EH (cell line): Measurements from ENCODE around the gene POLR2J.
"Not testable (repeated sequence)": the region's sequence is repeated elsewhere in the genome, so short reads cannot be mapped to it uniquely, and the experiment has no call there.

Experiments used
- DNase-seq: peaks from one replicate; pipeline ENCODE4 v3.0.0-alpha.2; 2015; ENCODE audit warnings: low read depth

The POLR2J gene

GRCh38 chr7:102494473-102495149 lies 15.9 kb upstream of the POLR2J start:
- not testable (repeated sequence) for DNase-seq

GRCh38 chr7:102494026-102494425 lies 15.3 kb upstream of the POLR2J start:
- DNase-seq = not testable (repeated sequence)

DNA sequence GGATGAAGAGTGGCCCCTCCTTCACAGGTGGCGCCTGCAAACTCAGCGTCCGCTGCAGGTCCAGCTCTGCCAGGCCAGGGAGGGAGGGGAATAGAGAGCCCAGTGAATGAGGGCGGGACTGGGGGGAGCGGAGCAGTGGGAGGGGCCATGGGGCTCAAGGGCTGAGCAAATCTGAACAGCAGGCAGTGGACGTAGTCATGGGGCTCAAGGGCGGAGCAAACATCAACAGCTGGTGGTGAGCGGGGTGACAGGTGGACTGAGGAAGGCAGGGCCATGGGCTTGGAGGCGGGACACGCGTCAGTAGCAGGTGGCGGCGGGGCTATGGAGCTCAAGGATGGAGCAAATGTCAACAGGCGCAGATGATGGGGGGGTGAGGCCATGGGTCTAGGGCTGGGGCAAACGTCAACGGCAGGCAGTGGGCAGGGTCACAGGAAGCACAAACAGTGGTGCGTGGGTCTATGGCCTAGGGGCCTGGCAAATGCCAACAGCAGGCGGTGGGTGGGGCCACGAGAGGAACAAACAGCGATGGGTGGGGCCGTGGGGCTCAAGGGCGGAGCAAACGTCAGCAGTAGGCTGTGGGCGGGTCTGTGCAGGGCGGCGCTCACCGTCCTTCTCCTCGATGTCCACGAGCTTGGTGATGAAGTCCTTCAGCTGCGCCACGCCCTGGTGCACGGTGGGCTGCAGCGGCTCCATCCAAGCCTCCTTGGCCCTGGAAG lies 14.7 kb upstream of the POLR2J start:
- not testable (repeated sequence) for DNase-seq

DNA sequence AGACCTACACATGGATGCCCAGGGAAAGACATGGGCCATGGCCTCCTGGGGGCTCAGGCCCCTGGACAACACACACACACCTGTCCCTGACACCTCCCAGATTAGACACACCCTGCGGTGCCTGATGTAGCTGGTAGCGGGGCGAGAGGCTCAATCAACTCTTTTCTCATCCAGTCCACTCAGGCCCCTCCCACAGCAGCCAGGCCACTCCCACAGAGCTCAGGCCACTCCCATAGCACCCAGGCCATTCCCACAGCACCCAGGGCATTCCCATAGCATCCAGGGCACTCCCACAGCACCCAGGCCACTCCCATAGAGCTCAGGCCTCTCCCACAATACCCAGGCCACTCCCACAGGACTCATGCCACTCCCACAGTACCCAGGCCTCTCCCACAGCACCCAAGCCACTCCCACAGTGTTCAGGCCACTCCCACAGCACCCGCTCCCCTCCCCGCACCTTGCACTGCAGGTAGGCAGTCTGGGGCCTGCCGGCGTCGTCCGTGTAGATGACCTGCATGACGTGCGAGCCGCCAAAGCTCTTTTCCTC lies 11.9 kb upstream of the POLR2J start:
- not testable (repeated sequence) for DNase-seq

- not testable (repeated sequence) for DNase-seq
Measured at GRCh38 chr7:102484317-102484716, 5.6 kb upstream of the POLR2J start.

GRCh38 chr7:102481962-102482361 lies 3.2 kb upstream of the POLR2J start:
- not testable (repeated sequence) for DNase-seq

GRCh38 chr7:102479982-102480637 lies 1.4 kb upstream of the POLR2J start:
- not testable (repeated sequence) for DNase-seq

- DNase-seq = not testable (repeated sequence)
Measured at GRCh38 chr7:102479209-102479584, 475 bp upstream of the POLR2J start.

DNA sequence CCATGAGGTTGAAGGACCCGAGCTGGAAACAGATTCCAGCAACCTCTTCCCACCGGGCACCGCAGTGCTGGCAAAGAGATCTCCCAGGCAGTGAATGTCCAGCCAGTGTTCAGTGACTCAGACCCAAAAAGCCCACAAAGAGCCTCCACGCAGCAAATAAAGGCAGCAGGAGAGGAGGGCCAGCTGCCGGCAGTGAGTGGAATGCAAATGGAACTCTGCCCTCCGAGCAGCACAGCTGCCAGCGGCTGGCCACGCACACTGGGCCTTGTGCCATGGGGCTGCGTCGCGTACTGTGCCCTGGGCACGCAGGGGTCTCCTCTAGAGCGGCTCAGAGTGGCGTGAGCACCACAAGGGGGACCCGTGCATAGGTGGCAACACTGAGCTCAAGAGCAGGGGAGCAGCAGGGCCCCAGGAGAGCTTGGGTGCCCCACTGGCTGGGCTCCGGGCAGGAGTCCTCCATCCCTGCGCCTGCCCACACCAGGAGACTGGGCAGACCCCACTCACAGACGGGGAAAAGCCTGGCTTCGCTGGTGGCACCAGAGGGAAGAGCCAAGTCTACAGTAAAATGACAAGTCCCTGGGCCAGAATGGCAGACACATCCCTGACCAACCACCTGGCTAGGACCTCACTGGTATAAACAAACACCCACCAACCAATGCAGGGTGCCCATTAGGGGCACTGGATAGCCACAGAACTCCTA lies 3.8 kb downstream of the POLR2J start:
- not testable (repeated sequence) for DNase-seq

GRCh38 chr7:102474116-102474515 lies 4.6 kb downstream of the POLR2J start:
- not testable (repeated sequence) for DNase-seq

DNA sequence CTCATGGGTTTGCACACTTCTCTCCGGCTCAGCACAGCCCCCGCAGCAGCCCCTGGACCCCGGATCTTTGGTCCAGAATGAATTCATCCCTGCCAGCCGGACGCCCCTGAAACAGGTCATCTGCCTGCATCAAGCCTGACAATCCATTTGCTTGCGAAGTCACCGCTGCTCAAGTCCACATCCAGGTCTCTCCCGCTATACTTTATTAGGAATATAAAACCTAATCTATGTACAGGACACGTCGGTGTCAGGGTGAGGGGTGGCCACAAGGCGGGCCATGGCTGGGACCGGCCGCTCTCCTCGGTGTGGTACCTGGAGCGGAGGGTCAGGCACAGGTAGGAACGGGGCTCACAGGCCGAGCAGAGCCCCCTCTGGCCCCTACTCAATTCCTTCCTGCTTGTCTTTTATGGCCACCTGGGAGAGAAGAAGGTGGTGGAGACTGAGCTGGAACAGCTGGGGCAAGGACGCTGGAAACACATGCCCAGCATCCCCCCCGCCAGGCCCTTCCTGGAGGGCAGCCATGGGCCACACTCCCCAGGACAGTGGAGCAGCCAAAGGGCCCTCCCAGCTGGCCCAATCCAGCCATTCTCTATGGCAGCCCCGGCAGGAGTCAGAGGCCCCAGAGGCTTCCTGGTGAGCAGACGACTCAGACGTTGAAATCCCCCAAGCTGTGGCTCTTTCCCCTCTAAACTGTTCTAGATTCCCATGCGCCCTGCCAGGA lies 5.3 kb downstream of the POLR2J start:
- DNase-seq = no peak

GRCh38 chr7:102472126-102473041 lies 6.3 kb downstream of the POLR2J start:
- DNase-seq = no peak

- no peak for DNase-seq
Measured at GRCh38 chr7:102471791-102472125, 7.0 kb downstream of the POLR2J start.

DNA sequence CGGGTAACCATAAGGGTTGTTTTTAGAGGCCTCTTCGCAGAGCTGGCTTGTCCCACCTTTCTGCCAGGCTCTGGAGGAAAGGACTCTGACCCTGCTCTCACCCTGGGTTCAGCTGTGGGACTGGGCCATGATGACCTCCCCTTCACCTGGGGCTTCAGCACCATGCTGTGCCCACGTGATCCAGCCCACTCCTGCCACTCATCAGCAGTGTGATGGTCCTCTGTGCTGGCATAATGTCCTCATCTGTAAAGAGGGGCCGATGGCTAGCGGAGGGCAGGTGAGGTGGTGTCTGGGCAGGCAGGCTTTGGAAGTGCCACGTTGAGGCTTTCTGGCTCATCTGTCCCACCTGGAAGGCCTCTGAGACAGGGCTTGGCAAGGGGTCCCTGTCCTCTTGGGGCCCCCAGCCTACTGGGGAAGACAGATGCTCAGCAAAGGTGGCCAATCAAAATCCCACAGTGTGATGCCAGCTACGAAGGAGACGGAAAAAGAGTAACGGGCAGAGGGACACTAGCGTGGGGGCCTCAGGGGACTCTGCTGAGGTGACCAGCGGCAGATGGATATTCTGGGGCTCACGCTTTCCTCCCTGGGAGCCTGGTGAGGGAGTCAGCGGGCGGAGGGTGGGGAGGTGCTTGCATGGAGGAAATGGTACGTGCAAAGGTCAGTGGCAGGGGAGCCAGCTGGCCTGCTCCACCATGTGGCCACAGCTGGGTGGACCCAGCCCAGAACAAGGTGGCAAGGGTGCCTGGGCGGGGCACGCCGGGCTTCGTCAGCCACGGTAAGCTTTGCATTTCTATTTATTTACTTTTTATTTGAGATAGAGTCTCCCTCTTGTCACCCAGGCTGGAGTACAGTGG lies 8.5 kb downstream of the POLR2J start:
- DNase-seq = no peak

DNA sequence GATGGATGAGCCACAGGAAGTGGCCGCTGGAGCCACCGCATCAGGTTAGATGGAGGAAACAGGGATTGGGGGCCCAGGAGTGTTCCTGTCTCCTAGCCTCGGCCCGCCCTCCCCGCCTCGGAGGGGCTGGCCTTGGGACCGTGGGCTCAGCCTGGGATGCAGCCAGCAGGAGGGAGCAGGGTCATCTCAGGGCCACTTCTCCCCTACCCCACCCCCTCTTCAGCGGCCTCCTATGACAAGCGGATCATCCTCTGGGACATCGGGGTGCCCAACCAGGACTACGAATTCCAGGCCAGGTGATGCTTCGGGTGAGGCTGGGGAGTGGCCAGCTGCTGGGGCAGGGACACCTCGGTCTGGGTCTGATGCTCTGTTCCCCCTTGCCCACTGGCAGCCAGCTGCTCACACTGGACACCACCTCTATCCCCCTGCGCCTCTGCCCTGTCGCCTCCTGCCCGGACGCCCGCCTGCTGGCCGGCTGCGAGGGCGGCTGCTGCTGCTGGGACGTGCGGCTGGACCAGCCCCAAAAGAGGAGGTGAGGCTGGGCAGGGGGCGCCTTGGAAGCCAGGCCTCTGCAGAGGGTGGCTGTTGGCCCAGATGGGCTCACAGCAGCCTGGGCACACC lies 9.3 kb downstream of the POLR2J start:
- no peak for DNase-seq

GRCh38 chr7:102468478-102469350 lies 10.0 kb downstream of the POLR2J start:
- no peak for DNase-seq

DNA sequence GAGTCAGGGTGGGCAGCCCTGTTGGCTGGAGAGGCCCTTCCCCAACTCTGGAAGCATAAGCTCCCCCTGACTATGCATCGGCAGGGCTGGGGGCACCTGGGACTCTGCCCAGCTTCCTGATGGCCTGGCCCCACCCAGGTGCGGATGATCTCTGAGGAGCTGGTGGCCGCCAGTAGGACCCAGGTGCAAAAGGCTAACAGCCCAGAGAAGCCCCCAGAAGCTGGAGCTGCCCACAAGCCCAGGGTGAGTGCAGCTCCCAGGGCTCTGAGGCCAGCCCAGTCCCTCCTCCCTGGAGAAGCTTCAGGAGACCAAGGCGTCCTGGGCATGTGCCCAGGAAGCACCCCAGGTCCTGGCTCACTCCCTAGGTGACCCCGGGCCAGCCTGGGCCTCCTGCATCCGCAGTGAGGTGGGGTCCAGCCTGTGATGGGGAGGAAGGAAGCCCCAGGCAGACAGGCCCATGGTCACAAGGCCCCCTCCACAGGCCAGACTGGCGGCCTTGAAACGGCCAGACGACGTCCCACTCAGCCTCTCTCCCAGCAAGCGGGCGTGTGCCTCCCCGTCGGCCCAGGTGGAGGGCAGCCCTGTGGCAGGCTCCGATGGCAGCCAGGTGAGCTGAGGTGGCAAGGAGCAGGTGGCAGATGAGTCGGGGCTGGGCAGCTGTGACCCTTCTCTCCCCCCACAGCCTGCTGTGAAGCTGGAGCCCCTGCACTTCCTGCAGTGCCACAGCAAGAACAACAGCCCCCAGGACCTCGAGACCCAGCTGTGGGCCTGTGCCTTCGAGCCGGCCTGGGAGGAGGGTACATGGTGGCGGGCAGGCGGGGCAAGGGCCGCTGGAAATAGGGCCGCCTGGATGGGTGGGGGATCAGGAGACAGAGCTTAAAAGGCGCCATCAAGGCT lies 10.9 kb downstream of the POLR2J start:
- no peak for DNase-seq
